GM12878 (cell line): ENCODE data around the gene ACHE. TPM values are rescaled to one million over a fixed set of nuclear protein-coding genes. Genes with fewer than 3 reads are reported as not detected.

Experiments
- ATAC-seq: fragments of 200-7000 bp; cut with Tn5 transposase; 3 replicates; pipeline ENCODE4 v1.9.1; 2020; ENCODE audit warnings: mild to moderate bottlenecking, moderate library complexity
- BruUV-seq: library from RNA; stranded (reverse); fragments of 400-500 nt; replicated peaks from 2 replicates; lab custom pipeline; 2021; lab: Mats Ljungman, UMichigan
- CTCF ChIA-PET: fragments of 300-600 bp; sonication (Branson Sonifier 250); formaldehyde crosslinking; extraction: SDS; loops from one replicate; lab custom pipeline; 2021; ENCODE audit warnings: inconsistent platforms; lab: Yijun Ruan, JAX
- POLR2A ChIA-PET: fragments of 350-600 bp; formaldehyde crosslinking; extraction: SDS; loops from one replicate; lab custom pipeline; 2021; ENCODE audit warnings: inconsistent platforms; lab: Charles Lee
- RAD21 ChIA-PET: fragments of 300-600 bp; sonication (Branson Sonifier 250); formaldehyde crosslinking; loops from one replicate; lab custom pipeline; 2023; ENCODE audit warnings: antibody characterized with exemption; ENCODE audit not compliant: unreplicated experiment; lab: Charles Lee
- SMC1A ChIA-PET: fragments of 300-600 bp; sonication (Branson Sonifier 250); formaldehyde crosslinking; loops from one replicate; lab custom pipeline; 2023; ENCODE audit not compliant: unreplicated experiment, uncharacterized antibody; lab: Charles Lee
- DNase-seq: peaks from one replicate; pipeline ENCODE4 v3.0.0-alpha.2; 2011; ENCODE audit warnings: low read depth, low spot score
- FAIRE-seq: peaks from 3 replicates; lab custom pipeline; 2011; peaks lifted over from hg19 to GRCh38; lab: Jason Lieb, UNC
- H2AFZ ChIP-seq: 2 replicates; pipeline ENCODE4 v1.6.0; 2011; ENCODE audit warnings: low read depth, low read length, control low read depth; ENCODE audit not compliant: control insufficient read depth
- H3K27ac ChIP-seq: 2 replicates; pipeline ENCODE4 v1.5.1; 2011; ENCODE audit warnings: control low read depth; ENCODE audit not compliant: control insufficient read depth, insufficient read depth
- H3K27me3 ChIP-seq, 2 experiments: replicated peaks in 1 of 2; 2 replicates each; pipeline versions ENCODE4 v1.6.0 to v1.6.1; 2011; ENCODE audit warnings: low read length in 1 of 2; ENCODE audit not compliant: control insufficient read depth in 2 of 2, insufficient read depth in 2 of 2
- H3K36me3 ChIP-seq, 2 experiments: 2 replicates each; pipeline ENCODE4 v1.5.1; 2011; ENCODE audit warnings: low read length in 1 of 2; ENCODE audit not compliant: control insufficient read depth in 2 of 2, insufficient read depth in 2 of 2
- H3K4me1 ChIP-seq: 2 replicates; pipeline ENCODE4 v1.6.1; 2011; ENCODE audit warnings: mild to moderate bottlenecking, low read length, moderate library complexity, mixed read lengths; ENCODE audit not compliant: control insufficient read depth, insufficient read depth
- H3K4me2 ChIP-seq: 2 replicates; pipeline ENCODE4 v1.6.0; 2011; ENCODE audit warnings: control low read depth; ENCODE audit not compliant: control insufficient read depth, insufficient read depth
- H3K4me3 ChIP-seq: fragments of 200-600 bp; sonication (generic); 2 replicates; pipeline ENCODE4 v1.5.1; 2016
- H3K79me2 ChIP-seq: 2 replicates; pipeline ENCODE4 v1.6.0; 2011; ENCODE audit warnings: low read length; ENCODE audit not compliant: control insufficient read depth, insufficient read depth
- H3K9ac ChIP-seq: 2 replicates; pipeline ENCODE4 v1.8.0; 2011; ENCODE audit warnings: low read length, control low read depth, mixed read lengths; ENCODE audit not compliant: control insufficient read depth, insufficient read depth
- H3K9me3 ChIP-seq: replicated peaks from 3 replicates; pipeline ENCODE4 v1.5.1; 2011; ENCODE audit warnings: mild to moderate bottlenecking, low read length; ENCODE audit not compliant: control insufficient read depth, insufficient read depth
- H4K20me1 ChIP-seq: 2 replicates; pipeline ENCODE4 v1.6.0; 2011; ENCODE audit not compliant: control insufficient read depth, insufficient read depth
- EED ChIP-seq: sonication (generic); IDR thresholded peaks from 2 replicates; pipeline ENCODE4 v1.6.1; 2016; ENCODE audit warnings: antibody characterized with exemption, low read depth
- FOXM1 ChIP-seq: IDR thresholded peaks from 2 replicates; pipeline ENCODE4 v1.6.1; 2012; ENCODE audit warnings: low read depth, mild to moderate bottlenecking, inconsistent platforms, low read length, moderate library complexity
- HCFC1 ChIP-seq: fragments of 150-350 bp; IDR thresholded peaks from 2 replicates; pipeline ENCODE4 v1.6.1; 2014; ENCODE audit warnings: low read length
- POLR2A ChIP-seq: IDR thresholded peaks from 2 replicates; pipeline ENCODE4 v1.6.1; 2011; ENCODE audit warnings: low read depth, mild to moderate bottlenecking, low read length
- SMAD5 ChIP-seq: IDR thresholded peaks from 2 replicates; pipeline ENCODE4 v1.6.1; 2016; ENCODE audit warnings: antibody characterized with exemption, low read depth
- SPI1 ChIP-seq: IDR thresholded peaks from 2 replicates; pipeline ENCODE4 v1.6.1; 2011; ENCODE audit warnings: low read depth, mild to moderate bottlenecking, low read length, moderate library complexity, borderline replicate concordance; ENCODE audit not compliant: insufficient read depth
- SREBF1 ChIP-seq: IDR thresholded peaks from 2 replicates; pipeline ENCODE4 v1.6.1; 2012; ENCODE audit warnings: mild to moderate bottlenecking, low read length
- WGBS: methylation state at CpG from one replicate; pipeline ENCODE4 v1.1.6; 2016; ENCODE audit warnings: low lambda C conversion rate; ENCODE audit not compliant: insufficient replicate concordance, insufficient coverage; ENCODE audit errors: missing lambda C conversion rate; 5-methylcytosine and 5-hydroxymethylcytosine counted together
- in situ Hi-C: fragments of 300-500 bp; cut with MboI; formaldehyde crosslinking; loops from 9 replicates; pipeline ENCODE4 v1.14.3; 2018; ENCODE audit warnings: mixed read lengths
- intact Hi-C: fragments of 100-400 bp; cut with micrococcal nuclease; formaldehyde crosslinking; loops from one replicate; pipeline ENCODE4 v1.14.2; 2022; ENCODE audit not compliant: unreplicated experiment
- polyA plus RNA-seq, 11 experiments: library from polyadenylated mRNA; depleted of rRNA in 4 of 11; unstranded in 6 of 11; stranded (reverse) in 5 of 11; fragments of >200 nt; fragmentation: Nextera tagmentation in 4 of 11; fragmentation: Illumina TruSeq in 1 of 11; extraction: Ambion mirVana in 4 of 11; extraction: Trizol in 1 of 11; gene quantifications; 1 replicate in 1 of 11; 2 replicates in 10 of 11; pipeline versions ENCODE4 v1.2.1 to v1.2.3, GENCODE V29; 2011 to 2016; ENCODE audit warnings: inconsistent platforms in 2 of 11, missing spikeins in 2 of 11, low read depth in 1 of 11
- total RNA-seq, 4 experiments: library from RNA; depleted of rRNA in 3 of 4; stranded (reverse); fragments of >200 nt in 3 of 4; fragmentation: Illumina TruSeq in 1 of 4; extraction: Trizol in 1 of 4; gene quantifications; 2 replicates each; pipeline versions ENCODE4 v1.2.1 to v1.2.3, GENCODE V29; 2013 to 2021
- TF ChIP-seq, protein P1 (sequence below): IDR thresholded peaks from 2 replicates; pipeline ENCODE4 v1.6.1; 2011; ENCODE audit warnings: low read depth, low read length, improper control_type of control experiment, borderline replicate concordance
- TF ChIP-seq, protein P2 (sequence below): IDR thresholded peaks from 2 replicates; pipeline ENCODE4 v1.6.1; 2011; ENCODE audit warnings: borderline replicate concordance, low read depth, mild to moderate bottlenecking, moderate library complexity, mixed read lengths, low read length; ENCODE audit not compliant: insufficient read depth; ENCODE audit errors: extremely low read length
- TF ChIP-seq, protein P3 (sequence below): fragments of 450-650 bp; IDR thresholded peaks from 2 replicates; pipeline ENCODE4 v1.6.1; 2017; ENCODE audit warnings: mild to moderate bottlenecking, moderate library complexity

ACHE gene
- total and polyA plus RNA-seq, 10 of the 15 experiments (the other 5 are each of a cell fraction or from before 2014, with no cell fraction given) = 0.07 to 5.1 (median 2.3) TPM; not detected in 1

DNA sequence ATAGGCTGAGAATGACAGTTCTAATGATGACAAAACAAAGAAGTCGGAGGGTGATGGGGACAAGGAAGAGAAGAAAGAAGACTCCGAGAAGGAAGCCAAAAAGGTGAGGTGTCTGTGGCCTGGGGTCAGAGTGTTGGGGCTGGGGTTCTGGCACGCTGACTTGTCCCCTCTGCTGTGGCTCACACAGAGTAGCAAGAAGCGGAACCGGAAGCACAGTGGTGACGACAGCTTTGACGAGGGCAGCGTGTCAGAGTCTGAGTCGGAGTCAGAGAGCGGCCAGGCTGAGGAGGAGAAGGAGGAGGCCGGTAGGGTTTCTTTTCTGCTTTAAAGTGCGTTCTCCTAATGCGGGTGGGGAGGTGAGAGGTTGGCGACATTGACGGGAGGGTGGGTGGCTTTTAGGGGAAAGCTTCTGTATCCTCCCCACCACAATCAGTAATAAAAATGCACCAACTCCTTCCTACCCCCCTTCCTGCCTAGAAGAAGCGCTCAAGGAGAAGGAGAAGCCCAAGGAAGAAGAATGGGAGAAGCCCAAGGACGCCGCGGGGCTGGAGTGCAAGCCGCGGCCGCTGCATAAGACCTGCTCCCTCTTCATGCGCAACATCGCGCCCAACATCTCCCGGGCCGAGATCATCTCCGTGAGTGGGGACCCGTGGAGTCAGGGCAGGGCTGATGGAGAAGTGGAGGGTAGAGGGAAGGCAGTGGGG, 10.8 kb downstream of the ACHE start:
- Histone ChIP-seq H3K4me1 (peaks cover 17% of the 10 kb centered on the region), H3K4me3 (no peak overlapping the region), H2AFZ (no peak overlapping the region), H4K20me1 (no peaks in the 10 kb centered on the region; the same call in 1 of the 2 replicates)
- in situ Hi-C loops = no loop called here
- no peak for DNase-seq
- RAD21 ChIA-PET = no interaction called here
- TF ChIP-seq SREBF1 = no peak
- peak; percentile 35; the same call in 1 of the 2 replicates for TF ChIP-seq POLR2A
- TF ChIP-seq, all 136 proteins: peak for 1
- H3K9me3 ChIP-seq = no peaks in the 10 kb centered on the region
- ChIA-PET POLR2A (no interaction called here), CTCF (no interaction called here), SMC1A (no interaction called here)
- 97% methylated on average over 29 of the region's 29 CpGs for WGBS
- H3K9ac ChIP-seq = no peak overlapping the region
- intact Hi-C loops = no loop called here
- BruUV-seq = TSS peak; percentile 43
- H3K36me3 ChIP-seq = peaks cover 36 to 60% of the 10 kb centered on the region in 2 experiments
- FAIRE-seq = no peak
- peaks cover 29% of the 10 kb centered on the region for H3K79me2 ChIP-seq
- no peak for ATAC-seq
- no peak overlapping the region for H3K27ac ChIP-seq
- H3K27me3 ChIP-seq = no peaks in the 10 kb centered on the region
- H3K4me2 ChIP-seq = no peak overlapping the region

DNA sequence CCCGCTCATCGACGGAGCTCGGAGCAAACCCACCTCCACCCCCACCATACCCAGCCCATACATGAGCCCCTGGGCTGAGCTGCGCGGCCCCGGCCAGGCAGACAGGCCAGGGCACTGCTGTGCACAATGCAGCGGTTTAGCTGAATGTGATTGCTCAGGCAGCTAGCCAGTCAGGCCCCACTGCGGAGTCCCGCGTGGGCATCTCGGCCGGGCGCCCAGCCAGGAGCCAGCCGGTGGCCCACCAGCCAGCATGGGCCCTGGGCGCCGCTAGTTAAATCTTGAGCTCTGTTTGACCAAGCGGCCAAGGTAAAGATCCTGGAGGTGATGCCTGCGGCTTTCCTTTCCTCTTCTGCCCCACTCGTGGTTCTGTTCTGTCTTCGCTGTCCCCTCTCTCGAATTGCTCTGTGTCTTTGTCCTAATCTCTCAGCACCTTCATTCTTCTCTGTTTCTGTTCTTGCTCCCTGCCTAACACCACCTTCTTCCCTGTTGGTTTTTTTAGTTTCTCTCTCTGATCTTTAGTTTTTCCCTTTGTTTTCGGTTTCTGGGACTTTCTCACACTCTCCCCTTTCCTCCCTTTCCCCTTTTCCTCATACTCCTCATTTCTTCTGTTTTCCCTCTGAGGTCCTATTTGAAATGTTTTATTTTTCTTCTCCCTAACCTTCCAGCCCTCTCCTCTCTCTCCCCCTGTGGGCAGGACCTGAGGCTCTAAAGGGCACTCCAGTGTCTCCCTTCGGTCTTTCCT, 12.7 kb downstream of the ACHE start:
- ChIA-PET POLR2A (no interaction called here), SMC1A (no interaction called here), CTCF (no interaction called here), RAD21 (no interaction called here)
- Histone ChIP-seq H3K27me3 (no peaks in the 10 kb centered on the region), H3K27ac (no peak overlapping the region), H4K20me1 (peaks cover 3% of the 10 kb centered on the region; the same call in 1 of the 2 replicates), H3K4me1 (peaks cover 12% of the 10 kb centered on the region), H3K9me3 (no peaks in the 10 kb centered on the region), H3K79me2 (peaks cover 33% of the 10 kb centered on the region), H3K4me3 (no peak overlapping the region), H3K4me2 (no peak overlapping the region), H3K9ac (no peak overlapping the region), H2AFZ (no peak overlapping the region), H3K36me3 (peaks cover 42 to 53% of the 10 kb centered on the region in 2 experiments)
- intact Hi-C loops (no loop called here), in situ Hi-C loops (no loop called here)
- DNase-seq (no peak), FAIRE-seq (no peak), ATAC-seq (no peak)
- BruUV-seq = no TSS peak
- WGBS = 95% methylated on average over 24 of the region's 24 CpGs
- TF ChIP-seq, protein P1, sequence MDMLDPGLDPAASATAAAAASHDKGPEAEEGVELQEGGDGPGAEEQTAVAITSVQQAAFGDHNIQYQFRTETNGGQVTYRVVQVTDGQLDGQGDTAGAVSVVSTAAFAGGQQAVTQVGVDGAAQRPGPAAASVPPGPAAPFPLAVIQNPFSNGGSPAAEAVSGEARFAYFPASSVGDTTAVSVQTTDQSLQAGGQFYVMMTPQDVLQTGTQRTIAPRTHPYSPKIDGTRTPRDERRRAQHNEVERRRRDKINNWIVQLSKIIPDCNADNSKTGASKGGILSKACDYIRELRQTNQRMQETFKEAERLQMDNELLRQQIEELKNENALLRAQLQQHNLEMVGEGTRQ = no peak
- TF ChIP-seq, protein P2, sequence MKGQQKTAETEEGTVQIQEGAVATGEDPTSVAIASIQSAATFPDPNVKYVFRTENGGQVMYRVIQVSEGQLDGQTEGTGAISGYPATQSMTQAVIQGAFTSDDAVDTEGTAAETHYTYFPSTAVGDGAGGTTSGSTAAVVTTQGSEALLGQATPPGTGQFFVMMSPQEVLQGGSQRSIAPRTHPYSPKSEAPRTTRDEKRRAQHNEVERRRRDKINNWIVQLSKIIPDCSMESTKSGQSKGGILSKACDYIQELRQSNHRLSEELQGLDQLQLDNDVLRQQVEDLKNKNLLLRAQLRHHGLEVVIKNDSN = no peak
- no peak for TF ChIP-seq HCFC1
- no peak for TF ChIP-seq SMAD5
- TF ChIP-seq, protein P3, sequence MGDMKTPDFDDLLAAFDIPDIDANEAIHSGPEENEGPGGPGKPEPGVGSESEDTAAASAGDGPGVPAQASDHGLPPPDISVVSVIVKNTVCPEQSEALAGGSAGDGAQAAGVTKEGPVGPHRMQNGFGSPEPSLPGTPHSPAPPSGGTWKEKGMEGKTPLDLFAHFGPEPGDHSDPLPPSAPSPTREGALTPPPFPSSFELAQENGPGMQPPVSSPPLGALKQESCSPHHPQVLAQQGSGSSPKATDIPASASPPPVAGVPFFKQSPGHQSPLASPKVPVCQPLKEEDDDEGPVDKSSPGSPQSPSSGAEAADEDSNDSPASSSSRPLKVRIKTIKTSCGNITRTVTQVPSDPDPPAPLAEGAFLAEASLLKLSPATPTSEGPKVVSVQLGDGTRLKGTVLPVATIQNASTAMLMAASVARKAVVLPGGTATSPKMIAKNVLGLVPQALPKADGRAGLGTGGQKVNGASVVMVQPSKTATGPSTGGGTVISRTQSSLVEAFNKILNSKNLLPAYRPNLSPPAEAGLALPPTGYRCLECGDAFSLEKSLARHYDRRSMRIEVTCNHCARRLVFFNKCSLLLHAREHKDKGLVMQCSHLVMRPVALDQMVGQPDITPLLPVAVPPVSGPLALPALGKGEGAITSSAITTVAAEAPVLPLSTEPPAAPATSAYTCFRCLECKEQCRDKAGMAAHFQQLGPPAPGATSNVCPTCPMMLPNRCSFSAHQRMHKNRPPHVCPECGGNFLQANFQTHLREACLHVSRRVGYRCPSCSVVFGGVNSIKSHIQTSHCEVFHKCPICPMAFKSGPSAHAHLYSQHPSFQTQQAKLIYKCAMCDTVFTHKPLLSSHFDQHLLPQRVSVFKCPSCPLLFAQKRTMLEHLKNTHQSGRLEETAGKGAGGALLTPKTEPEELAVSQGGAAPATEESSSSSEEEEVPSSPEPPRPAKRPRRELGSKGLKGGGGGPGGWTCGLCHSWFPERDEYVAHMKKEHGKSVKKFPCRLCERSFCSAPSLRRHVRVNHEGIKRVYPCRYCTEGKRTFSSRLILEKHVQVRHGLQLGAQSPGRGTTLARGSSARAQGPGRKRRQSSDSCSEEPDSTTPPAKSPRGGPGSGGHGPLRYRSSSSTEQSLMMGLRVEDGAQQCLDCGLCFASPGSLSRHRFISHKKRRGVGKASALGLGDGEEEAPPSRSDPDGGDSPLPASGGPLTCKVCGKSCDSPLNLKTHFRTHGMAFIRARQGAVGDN = no peak
- TF ChIP-seq FOXM1 = no peak
- no peak for TF ChIP-seq SPI1
- no peak for TF ChIP-seq EED
